ENCODE measurements around the gene IFNLR1.

Gene IFNLR1

DNA sequence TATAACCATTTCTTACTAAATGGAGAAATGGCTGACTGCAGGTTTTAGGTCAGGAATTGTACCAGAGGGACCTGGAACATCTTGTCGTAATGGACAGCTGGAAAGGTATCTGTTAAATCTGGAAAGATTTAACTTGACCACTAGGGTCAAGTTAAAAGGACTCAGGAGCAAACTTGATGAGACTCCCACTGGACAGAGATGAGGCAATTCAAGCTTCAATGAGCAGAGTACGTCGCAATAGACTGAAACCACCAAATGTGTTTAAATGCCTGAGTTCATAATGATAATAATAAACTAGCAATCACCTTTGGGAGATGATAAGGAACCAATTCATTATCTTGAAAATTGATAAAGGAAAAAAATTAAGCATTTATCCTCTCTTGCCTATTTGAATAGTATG is 8.7 kb downstream of the IFNLR1 start:
- DNase-seq (ENCODE audit: low read depth in 1 of 2, low spot score in 1 of 2) = no peak

DNA sequence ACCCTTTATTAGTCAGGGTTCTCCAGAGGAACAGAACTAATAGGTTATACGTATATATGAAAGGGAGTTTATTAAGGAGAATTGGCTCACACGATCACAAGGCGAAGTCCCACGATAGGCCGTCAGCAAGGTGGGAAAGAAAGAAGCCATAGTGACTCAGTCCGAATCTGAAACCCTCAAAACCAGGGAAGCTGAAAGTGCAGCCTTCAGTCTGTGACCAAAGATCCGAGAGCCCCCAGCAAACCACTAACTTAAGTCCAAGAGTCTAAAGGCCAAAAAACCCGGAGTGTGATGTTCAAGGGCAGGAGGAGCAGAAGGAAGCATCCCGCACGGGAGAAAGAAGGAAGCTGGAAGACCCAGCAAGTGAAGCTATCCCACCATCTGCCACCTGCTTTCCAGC is 9.9 kb downstream of the IFNLR1 start:
- DNase-seq (ENCODE audit: low read depth in 1 of 2, low spot score in 1 of 2) = no peak

DNA sequence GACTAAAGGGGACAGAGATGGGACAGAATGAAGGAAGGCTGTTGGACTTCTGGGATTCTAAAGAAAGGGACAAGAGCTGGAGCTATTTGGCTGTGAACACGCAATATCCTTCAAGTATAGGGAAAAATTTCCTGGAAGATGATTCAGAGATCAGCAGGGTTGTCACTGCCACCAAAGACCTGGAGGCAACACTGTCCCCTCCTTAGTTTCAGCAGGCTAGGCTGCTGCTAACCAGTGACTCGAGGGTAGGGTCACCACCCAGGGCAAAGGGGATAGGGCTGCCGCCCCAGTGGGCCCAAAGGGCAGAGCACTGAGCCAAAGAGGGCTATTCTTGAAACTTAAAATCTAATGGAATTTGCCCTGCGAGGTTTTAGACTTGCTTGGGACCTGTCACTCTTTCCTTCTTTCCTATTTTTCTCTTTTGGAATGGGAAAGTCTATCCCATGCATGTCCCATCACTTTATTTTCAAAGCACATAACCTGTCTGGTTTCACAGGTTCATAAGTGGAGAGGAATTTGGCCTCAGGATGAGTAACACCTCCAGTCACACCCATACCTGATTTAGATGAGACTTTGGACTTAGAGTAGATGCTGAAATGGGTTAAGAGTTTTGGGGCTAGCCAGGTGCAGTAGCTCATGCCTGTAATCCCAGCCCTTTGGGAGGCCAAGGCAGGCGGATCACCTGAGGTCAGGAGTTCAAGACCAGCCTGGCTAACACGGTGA is 11.9 kb downstream of the IFNLR1 start:
- DNase-seq (ENCODE audit: low read depth in 1 of 2, low spot score in 1 of 2) = no peak

DNA sequence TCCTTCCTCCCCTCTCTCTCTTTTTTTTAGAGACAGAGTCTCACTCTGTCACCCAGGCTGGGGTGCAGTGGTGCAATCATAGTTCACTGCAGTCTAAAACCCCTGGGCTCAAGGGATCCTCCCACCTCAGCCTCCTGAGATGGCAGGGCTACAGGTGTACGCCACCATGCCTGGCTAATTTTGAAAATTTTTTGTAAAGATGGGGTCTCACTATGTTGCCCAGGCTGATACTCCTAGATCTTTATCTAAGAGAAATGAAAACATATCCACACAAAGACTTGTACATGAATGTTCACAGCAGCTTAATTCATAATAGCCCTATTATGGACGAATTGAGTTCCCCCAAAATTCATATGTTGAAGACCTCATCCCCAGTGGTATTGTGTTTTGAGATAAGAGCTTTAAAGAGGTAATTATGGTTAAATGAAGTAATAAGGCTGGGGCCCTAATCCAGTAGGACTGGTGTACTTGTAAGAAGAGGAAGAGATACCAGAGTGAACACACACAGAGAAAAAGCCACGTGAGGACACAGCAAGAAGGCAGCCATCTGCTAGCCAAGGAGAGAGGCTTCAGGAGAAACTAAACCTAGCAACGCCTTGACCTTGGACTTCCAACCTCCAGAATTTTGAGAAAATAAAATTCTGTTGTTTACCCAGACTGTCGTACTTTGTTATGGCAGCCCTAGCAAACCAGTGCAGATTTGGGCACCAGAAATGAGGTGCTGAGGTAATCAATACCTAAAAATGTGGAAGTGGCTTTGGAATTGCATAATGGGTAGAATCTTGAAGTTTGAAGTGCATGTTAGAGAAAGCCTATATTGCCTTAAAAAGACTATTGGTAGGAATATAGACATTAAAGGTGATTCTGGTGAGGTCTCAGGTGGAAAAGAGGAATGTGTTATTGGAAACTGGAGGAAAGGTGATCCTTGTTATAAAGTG is 13.2 kb downstream of the IFNLR1 start:
- no peak for DNase-seq (ENCODE audit: low read depth in 1 of 2, low spot score in 1 of 2)

GRCh38 chr1:24172598-24172997 is 14.5 kb downstream of the IFNLR1 start:
- no peak for DNase-seq (ENCODE audit: low read depth in 1 of 2, low spot score in 1 of 2)

DNA sequence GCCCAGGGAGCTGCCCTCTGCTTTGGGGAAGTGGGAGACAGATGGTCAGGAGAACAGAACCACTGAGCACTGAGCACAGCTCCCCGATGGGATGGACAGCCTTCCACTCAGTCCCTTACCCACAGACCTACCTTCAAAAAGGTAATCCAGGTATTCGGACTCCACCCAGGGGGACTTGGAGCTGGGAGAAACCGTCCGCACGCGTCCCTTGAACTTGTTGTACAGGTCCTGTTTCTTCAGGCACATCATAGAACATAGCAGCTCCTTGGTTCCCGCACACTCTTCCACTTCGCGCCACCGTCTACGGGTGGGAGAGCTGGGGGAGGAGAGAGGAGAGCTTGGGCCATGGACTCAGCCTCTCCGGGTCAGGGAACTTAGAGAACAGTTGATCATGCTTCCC is 17.8 kb downstream of the IFNLR1 start:
- no peak for DNase-seq (ENCODE audit: low read depth in 1 of 2, low spot score in 1 of 2)

DNA sequence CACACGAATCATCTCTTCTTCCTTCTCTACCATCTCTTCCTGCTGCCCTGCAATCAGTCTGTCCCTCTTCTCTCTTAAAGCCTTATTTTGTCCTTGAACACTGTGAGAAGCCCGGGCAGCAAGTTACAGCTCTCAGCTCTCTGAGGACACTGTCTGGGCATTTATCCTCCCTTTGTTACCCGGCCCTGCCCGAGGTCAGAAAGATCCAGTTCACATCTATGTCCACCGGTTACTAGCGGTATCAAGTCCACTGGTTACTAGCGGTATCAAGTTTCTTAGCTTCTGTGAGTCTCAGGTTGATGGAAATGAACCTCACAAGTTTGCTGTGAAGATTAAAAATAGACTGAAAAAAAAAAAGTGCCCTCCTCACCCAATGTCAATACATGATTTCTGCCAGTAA is 18.8 kb downstream of the IFNLR1 start:
- DNase-seq (ENCODE audit: low read depth in 1 of 2, low spot score in 1 of 2) = no peak

DNA sequence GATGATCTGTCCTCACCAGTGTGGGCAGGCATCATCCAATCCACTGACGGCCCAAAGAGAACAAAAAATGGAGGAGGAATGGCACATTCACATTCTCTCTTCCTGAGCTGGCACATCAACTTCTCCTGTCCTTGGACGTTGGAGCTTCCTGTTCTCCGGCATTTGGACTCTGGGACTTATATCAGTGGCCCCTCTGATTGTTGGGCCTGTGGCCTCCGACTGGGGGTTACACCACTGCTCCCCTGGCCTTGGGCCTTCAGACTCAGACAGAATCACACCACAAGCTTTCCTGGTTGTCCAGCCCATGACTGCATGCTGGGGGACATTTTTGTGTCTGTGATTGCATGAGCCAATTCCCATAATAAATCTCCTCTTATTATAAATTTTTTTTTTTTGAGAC is 20.1 kb downstream of the IFNLR1 start:
- DNase-seq (ENCODE audit: low read depth in 1 of 2, low spot score in 1 of 2) = no peak

- DNase-seq (ENCODE audit: low read depth in 1 of 2, low spot score in 1 of 2) = no peak
These were observed 21.6 kb downstream of the IFNLR1 start for GRCh38 chr1:24165500-24165899.

- no peak for DNase-seq (ENCODE audit: low read depth in 1 of 2, low spot score in 1 of 2)
These were observed 23.1 kb downstream of the IFNLR1 start for GRCh38 chr1:24164004-24164403.

- no peak for DNase-seq (ENCODE audit: low read depth in 1 of 2, low spot score in 1 of 2)
These were observed 24.9 kb downstream of the IFNLR1 start for GRCh38 chr1:24162201-24162600.

- DNase-seq (ENCODE audit: low read depth in 1 of 2, low spot score in 1 of 2) = no peak
These were observed 25.8 kb downstream of the IFNLR1 start for GRCh38 chr1:24161270-24161669.

DNA sequence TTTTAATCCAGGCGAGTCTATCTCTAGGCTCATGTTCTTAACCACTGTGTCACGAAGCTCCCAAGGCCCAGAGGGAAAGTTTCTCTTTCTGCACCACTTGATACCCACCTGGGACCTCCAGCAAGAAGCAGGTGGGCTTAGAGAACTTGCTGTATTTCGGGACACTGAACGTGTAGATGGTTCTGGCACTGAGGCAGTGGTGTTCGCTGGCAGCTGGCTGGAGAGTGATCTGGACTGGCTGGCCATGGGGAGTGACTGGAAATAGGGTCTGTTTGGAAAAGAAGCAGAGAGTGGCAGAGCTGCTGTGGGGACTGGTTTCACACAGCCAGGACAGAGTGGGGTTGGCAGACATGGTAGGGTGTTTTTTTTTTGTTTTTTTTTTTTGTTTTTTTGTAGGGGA is 27.7 kb downstream of the IFNLR1 start:
- DNase-seq (ENCODE audit: low read depth in 1 of 2, low spot score in 1 of 2) = no peak

DNA sequence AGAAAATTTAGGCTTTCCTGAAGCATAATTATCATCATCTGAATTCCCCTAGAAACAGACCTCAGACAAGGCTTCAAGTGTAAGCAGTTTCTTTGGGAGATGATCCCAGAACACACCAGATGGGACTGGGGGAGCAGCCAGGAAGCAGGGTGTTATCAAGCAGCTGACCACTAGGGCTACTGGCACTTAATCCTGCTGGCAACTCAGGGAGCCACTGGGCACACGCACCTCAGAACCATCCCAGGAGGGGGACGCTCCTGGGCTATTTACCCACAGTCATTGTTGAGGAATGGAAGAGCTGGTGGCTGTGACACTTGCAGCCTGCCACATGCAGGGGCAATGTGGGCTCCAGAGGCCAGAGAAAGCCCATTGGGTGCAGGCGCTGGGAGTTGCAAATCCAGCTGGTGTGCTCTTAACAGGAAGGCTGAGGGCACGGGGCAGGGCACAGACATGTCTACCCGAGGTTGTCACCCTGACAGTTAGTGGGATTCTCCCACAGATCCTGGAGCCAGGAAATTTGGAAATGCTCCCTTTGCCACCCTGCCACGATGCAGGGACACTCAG is 29.1 kb downstream of the IFNLR1 start:
- no peak for DNase-seq (ENCODE audit: low read depth in 1 of 2, low spot score in 1 of 2)

GRCh38 chr1:24156542-24157260 is 30.4 kb downstream of the IFNLR1 start:
- no peak for DNase-seq (ENCODE audit: low read depth in 1 of 2, low spot score in 1 of 2)

- no peak for DNase-seq (ENCODE audit: low read depth in 1 of 2, low spot score in 1 of 2)
These were observed 31.9 kb downstream of the IFNLR1 start for GRCh38 chr1:24155011-24155782.

- DNase-seq (ENCODE audit: low read depth in 1 of 2, low spot score in 1 of 2) = no peak
These were observed 32.9 kb downstream of the IFNLR1 start for GRCh38 chr1:24154215-24154614.

- DNase-seq (ENCODE audit: low read depth in 1 of 2, low spot score in 1 of 2) = no peak
These were observed 34.2 kb downstream of the IFNLR1 start for GRCh38 chr1:24152631-24153494.

GRCh38 chr1:24151175-24151533 is 35.9 kb downstream of the IFNLR1 start:
- DNase-seq (ENCODE audit: low read depth in 1 of 2, low spot score in 1 of 2) = no peak

Measured in activated CD4-positive, alpha-beta T cell treated with anti-CD3 and anti-CD28 coated beads, Interleukin-2, amount 50 U/mL, for 24 hours (primary cell).